ENCODE results near the gene DNAJC11.
"Not testable (repeated sequence)": the region's sequence is repeated elsewhere in the genome, so short reads cannot be mapped to it uniquely, and the experiment has no call there.

DNAJC11 gene

DNA sequence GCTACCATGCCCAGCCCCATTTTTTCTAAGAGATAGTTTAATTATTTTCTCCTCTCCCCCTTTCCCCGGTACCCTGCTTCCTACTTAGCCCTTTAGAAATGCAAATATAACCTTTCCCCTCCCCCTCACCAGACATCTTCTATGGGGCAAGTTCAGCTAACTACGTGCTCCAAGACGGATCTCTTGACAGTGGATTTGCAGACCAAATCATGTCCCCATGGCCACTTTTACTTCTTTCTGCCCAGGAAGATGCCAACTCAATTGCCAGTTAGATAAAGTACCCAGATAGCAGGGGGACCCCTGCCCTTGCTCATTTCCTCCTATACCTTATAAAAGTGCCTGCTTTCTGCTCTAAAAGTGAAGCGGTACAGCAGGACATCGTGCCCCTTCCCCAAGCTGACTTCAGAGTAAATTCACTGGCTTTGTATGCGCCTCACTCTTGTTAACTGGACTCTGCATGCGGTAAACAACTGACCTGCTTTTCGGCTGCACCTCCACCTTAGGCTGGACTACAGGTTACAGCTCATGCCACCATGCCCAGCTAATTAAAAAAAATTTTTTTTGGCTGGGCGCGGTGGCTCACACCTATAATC is 7.4 kb downstream of the DNAJC11 start:
- DNase-seq: no peak

GRCh38 chr1:6692956-6693355 is 8.7 kb downstream of the DNAJC11 start:
- DNase-seq: no peak

- DNase-seq: no peak
Measured at GRCh38 chr1:6691507-6691906, 10.1 kb downstream of the DNAJC11 start.

DNA sequence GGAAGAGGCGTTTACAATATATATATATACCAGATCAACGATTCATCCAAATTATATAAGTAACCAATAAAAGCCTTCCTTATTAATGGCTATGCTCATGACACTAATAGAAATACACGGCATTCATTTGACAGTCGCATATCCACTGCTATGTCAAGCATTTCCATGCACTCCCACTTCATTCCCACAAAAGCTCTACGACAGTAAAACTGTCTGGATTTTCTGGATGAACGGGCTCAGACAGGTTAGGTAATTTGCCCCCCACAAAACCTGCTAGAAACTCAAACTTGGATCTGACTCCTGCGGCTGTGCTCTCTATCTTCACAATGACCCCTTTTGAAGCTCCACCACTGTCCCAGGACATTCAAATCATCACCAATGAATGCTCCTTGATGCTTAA is 11.4 kb downstream of the DNAJC11 start:
- DNase-seq: no peak

DNA sequence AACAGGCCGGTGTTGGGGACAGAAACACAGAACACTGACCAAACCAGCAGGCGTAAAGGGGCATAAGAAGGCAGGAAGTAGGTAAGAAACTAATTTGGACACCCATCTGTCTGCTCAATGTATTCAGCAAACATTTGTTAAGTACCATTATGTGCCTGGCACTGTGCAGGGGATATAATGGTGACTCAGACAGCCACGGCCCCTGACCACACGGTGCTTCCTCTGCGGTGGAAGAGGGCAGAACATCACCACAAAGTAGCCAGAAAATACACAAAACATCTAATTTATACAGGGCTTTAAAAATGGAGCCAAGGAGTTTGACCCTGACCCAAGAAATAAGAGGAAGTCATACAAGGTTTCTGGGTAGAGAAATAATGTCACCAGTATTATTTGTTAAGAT is 12.9 kb downstream of the DNAJC11 start:
- no peak for DNase-seq

- DNase-seq: no peak
Measured at GRCh38 chr1:6688001-6688400, 13.6 kb downstream of the DNAJC11 start.

- no peak for DNase-seq
Measured at GRCh38 chr1:6686294-6686693, 15.3 kb downstream of the DNAJC11 start.

DNA sequence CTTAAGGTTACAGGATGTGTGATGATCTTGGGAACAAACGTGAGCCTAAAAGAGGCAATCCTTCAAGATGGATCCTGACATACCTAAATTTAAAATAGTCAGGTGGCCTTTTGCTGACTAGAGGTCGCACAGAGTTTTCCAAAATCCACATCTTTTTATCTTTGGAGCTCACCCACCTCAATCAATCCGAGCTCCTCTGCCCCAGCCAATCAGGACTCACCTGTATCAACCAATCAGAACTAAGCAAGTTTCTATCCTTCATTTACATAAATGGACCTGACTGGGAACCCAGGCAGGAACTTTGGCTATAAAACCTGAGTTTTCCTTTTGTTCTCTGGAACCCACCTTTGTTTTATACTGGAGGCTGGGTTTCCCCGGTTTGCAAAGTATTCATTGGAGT is 16.2 kb downstream of the DNAJC11 start:
- DNase-seq: no peak

- DNase-seq: no peak
Measured at GRCh38 chr1:6683434-6683833, 18.2 kb downstream of the DNAJC11 start.

DNA sequence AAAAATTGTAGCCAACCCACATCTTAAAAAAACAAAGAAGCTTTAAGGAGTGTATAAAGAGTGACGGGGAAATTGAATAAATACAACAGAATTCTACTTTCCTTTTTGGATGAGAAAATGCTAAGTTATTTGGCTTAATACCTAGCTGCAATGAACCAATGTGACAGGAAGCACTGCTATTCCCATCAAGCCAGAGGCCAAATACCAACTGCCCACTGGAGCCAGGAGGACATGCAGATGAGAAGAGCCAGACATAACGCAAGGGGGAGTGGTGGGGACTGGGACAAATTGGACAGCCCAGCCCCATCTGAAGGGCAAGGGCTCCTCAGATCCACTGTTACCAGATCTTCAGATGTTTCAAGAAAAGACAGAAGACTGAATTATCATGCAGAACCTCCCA is 25.7 kb downstream of the DNAJC11 start:
- DNase-seq: no peak

GRCh38 chr1:6674771-6675170 is 26.8 kb downstream of the DNAJC11 start:
- no peak for DNase-seq

GRCh38 chr1:6673816-6674398 is 27.7 kb downstream of the DNAJC11 start:
- no peak for DNase-seq

DNA sequence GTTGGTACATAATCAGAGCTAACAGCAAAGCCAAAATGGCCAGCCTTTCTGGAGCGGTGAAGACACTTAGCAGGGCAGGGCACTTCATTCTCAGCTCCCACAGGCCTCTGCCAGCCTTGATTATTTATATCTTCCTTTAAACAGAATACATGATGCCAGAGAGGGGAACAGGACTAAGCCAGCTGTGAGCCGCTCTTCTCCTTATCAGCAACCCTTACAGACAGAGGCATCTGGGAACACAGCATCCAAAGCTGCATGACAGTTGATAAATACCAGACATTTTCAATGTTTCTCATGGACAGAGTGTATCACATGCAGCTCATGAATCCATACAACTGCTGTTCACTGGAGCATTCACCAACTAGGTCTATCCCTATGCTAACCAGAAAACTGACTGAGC is 29.1 kb downstream of the DNAJC11 start:
- no peak for DNase-seq

DNA sequence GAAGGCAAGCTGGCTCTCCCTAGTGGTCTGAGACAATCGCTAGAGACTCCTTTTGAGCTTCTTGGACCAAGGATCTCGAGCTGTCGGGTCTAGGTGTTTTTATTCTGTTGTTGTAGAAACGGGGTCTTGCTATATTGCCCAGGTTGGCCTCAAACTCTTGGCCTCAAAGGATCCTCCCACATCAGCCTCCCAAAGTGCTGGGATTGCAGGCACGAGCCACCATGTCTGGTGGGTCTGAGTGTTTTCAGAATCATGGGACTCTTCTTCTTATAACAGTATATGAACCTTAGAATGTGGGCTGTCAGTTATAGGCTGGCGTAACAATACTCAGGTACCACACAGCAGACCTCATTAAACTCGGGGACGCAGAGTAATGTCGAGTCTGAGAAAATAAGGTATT is 33.1 kb downstream of the DNAJC11 start:
- DNase-seq: no peak

DNA sequence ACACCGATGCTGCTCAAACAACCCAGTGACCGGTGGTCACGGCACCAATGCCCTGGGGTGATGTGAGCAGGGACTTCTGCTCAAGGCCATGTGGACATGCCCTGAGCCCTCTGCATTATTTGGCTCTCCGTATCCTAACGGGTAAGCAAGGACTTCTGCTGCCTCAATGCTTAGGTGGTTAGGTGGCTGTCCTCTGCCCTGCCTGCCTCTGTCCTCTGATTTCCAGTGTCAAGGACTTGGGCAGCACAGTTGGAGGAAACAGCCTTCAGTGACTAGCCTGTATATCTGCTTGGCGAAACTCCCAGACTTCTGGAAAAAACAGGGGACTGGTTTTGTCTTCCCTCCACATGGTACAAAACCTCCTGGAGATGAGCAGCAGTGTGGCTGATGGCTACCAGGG is 34.5 kb downstream of the DNAJC11 start:
- DNase-seq: no peak

GRCh38 chr1:6666696-6667095 is 34.9 kb downstream of the DNAJC11 start:
- no peak for DNase-seq

DNA sequence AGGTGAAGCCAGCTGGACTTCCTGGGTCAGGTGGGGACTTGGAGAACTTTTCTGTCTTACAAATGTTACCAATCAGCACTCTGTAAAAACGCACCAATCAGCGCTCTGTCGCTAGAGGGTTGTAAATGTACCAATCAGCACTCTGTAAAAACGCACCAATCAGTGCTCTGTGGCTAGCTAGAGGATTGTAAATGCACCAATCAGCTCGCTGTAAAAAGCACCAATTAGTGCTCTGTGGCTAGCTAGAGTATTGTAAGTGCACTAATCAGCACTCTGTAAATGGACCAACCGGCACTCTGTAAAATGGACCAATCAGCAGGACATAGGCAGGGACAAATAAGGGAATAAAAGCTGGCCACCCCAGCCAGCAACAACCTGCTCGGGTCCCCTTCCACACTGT is 39.1 kb downstream of the DNAJC11 start:
- DNase-seq: not testable (repeated sequence)

- DNase-seq: no peak
Measured at GRCh38 chr1:6660415-6661049, 41.1 kb downstream of the DNAJC11 start.

GRCh38 chr1:6658359-6659060 is 43.1 kb downstream of the DNAJC11 start:
- DNase-seq: no peak

DNA sequence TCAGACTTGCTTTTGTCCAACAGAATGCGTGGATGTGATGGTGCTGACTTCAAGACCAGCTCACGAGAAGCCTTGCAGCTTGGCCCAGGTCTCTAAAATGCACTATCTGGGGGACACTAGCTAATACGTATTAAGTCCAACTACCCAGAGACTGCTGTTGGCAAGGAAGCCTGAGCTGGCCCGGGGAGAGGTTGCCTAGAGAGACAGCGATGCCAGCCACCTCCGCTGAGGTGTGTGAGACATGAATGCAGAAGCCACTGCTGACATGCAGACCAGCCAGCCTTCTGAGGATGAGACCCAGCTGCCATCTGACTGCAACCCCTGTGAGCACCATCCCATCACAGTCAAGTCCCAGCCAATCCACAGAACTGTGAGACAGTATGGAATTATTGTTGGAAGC is 44.5 kb downstream of the DNAJC11 start:
- no peak for DNase-seq

DNA sequence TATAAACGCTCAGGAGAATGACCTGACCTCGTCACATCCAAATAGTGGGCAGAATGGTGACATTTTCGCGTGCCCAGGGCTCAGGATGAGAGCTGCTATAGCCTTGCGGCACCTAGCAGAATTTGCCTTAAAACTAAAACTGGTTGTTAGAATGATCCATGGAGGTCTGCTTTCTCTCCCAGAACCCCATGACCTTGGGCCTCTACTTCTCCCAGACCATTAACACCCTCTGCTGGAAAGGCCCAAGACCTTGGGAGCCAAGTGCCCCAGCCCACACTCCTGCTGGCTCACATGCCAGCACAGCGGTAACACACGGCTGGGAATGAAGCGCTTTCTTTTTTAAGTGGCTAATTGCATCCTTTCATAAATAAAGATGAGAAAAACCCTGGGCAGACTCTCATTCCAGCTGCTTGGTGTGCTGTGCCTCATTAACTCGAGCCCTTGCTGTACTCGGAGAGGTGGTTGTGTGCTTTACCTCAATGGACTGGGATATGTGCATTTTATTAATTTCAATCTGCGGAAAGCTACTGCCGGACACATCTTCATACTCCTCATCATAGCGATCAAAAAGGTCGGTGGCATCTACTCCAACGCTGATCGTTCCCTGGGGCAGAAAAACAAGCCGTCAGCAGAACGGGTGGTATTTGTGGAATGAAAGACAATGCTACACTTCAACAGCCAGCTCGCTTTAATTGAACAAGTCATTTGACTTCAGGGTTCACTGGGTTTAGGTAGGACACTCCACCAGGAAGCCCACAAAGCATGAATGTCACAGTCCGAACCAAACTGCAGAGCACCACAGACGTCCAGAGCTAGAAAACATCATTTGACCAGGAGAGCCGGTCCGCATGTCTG is 48.0 kb downstream of the DNAJC11 start:
- DNase-seq: no peak

- DNase-seq: no peak
Measured at GRCh38 chr1:6652986-6653385, 48.6 kb downstream of the DNAJC11 start.

GRCh38 chr1:6651909-6652308 is 49.7 kb downstream of the DNAJC11 start:
- DNase-seq: no peak

All from T1000 (cell line).